H9 (cell line): ENCODE measurements around the gene SMIM14. TPM values are rescaled to one million over a fixed set of nuclear protein-coding genes. Genes with fewer than 3 reads are reported as not detected.

Experiments
- DNase-seq: peaks from one replicate; pipeline ENCODE4 v3.0.0-alpha.2; 2017
- H2AFZ ChIP-seq: one replicate; pipeline ENCODE4 v1.6.1; 2013; ENCODE audit warnings: mild to moderate bottlenecking, low read length, control low read depth, moderate library complexity
- H2AK5ac ChIP-seq: 2 replicates; pipeline ENCODE4 v1.6.1; 2013; ENCODE audit warnings: low read length, control low read depth, mixed read lengths; ENCODE audit not compliant: insufficient read length
- H2BK120ac ChIP-seq: one replicate; pipeline ENCODE4 v1.6.1; 2013; ENCODE audit warnings: low read depth, mild to moderate bottlenecking, low read length, control low read depth, inconsistent platforms; ENCODE audit not compliant: poor library complexity, severe bottlenecking
- H2BK12ac ChIP-seq: 2 replicates; pipeline ENCODE4 v1.6.1; 2013; ENCODE audit warnings: low read length, control low read depth, mixed read lengths, low read depth; ENCODE audit not compliant: insufficient read length
- H2BK15ac ChIP-seq: 2 replicates; pipeline ENCODE4 v1.6.1; 2013; ENCODE audit warnings: low read depth, low read length, control low read depth
- H2BK20ac ChIP-seq: one replicate; pipeline ENCODE4 v1.6.1; 2013; ENCODE audit warnings: low read depth, mild to moderate bottlenecking, low read length, control low read depth, inconsistent platforms; ENCODE audit not compliant: poor library complexity, severe bottlenecking
- H2BK5ac ChIP-seq: 2 replicates; pipeline ENCODE4 v1.6.1; 2013; ENCODE audit warnings: low read length, control low read depth, mixed read lengths; ENCODE audit not compliant: insufficient read length
- H3K14ac ChIP-seq: 2 replicates; pipeline ENCODE4 v1.6.1; 2013; ENCODE audit warnings: low read length, control low read depth; ENCODE audit not compliant: insufficient read depth
- H3K18ac ChIP-seq: 2 replicates; pipeline ENCODE4 v1.6.1; 2013; ENCODE audit warnings: low read depth, mild to moderate bottlenecking, mixed read lengths, low read length, control low read depth; ENCODE audit not compliant: insufficient read length
- H3K23ac ChIP-seq: 2 replicates; pipeline ENCODE4 v1.6.1; 2013; ENCODE audit warnings: low read length, control low read depth, mixed read lengths, low read depth; ENCODE audit not compliant: insufficient read length
- H3K23me2 ChIP-seq: 2 replicates; pipeline ENCODE4 v1.6.1; 2013; ENCODE audit warnings: low read depth, mild to moderate bottlenecking, mixed read lengths, low read length, control low read depth; ENCODE audit not compliant: insufficient read length, poor library complexity, severe bottlenecking
- H3K27ac ChIP-seq: 2 replicates; pipeline ENCODE4 v1.5.1; 2013; ENCODE audit warnings: low read length, control low read depth, mixed read lengths, low read depth; ENCODE audit not compliant: insufficient read length
- H3K27me3 ChIP-seq: 2 replicates; pipeline ENCODE4 v1.6.1; 2013; ENCODE audit warnings: low read length, control low read depth, inconsistent platforms; ENCODE audit not compliant: insufficient read depth
- H3K4ac ChIP-seq: 2 replicates; pipeline ENCODE4 v1.6.1; 2013; ENCODE audit warnings: low read depth, mild to moderate bottlenecking, control low read depth, inconsistent platforms, low read length, moderate library complexity
- H3K4me1 ChIP-seq: 2 replicates; pipeline ENCODE4 v1.6.1; 2013; ENCODE audit warnings: low read length, control low read depth, inconsistent platforms; ENCODE audit not compliant: insufficient read depth
- H3K4me2 ChIP-seq: 2 replicates; pipeline ENCODE4 v1.6.1; 2013; ENCODE audit warnings: low read length, control low read depth, mixed read lengths; ENCODE audit not compliant: insufficient read length, insufficient read depth
- H3K56ac ChIP-seq: 2 replicates; pipeline ENCODE4 v1.6.1; 2013; ENCODE audit warnings: low read depth, mild to moderate bottlenecking, mixed read lengths, low read length, control low read depth; ENCODE audit not compliant: insufficient read length
- H3K79me1 ChIP-seq: 2 replicates; pipeline ENCODE4 v1.6.1; 2013; ENCODE audit warnings: low read depth, mild to moderate bottlenecking, moderate library complexity, low read length, control low read depth, inconsistent platforms; ENCODE audit not compliant: insufficient read depth, poor library complexity, severe bottlenecking
- H3K79me2 ChIP-seq: 2 replicates; pipeline ENCODE4 v1.6.1; 2013; ENCODE audit warnings: low read length, control low read depth, inconsistent platforms; ENCODE audit not compliant: insufficient read depth
- H3K9ac ChIP-seq: 2 replicates; pipeline ENCODE4 v1.6.1; 2013; ENCODE audit warnings: low read length, control low read depth, mixed read lengths; ENCODE audit not compliant: insufficient read length; ENCODE audit errors: extremely low read depth
- H3K9me3 ChIP-seq: one replicate; pipeline ENCODE4 v1.6.1; 2013; ENCODE audit warnings: low read depth, low read length, inconsistent platforms; ENCODE audit not compliant: control insufficient read depth
- H3T11ph ChIP-seq: one replicate; pipeline ENCODE4 v1.6.1; 2013; ENCODE audit warnings: mild to moderate bottlenecking, low read length, control low read depth, inconsistent platforms
- H4K20me1 ChIP-seq: one replicate; pipeline ENCODE4 v1.6.1; 2013; ENCODE audit not compliant: control insufficient read depth, insufficient read length, insufficient read depth
- H4K5ac ChIP-seq: 2 replicates; pipeline ENCODE4 v1.6.1; 2013; ENCODE audit warnings: low read depth, mild to moderate bottlenecking, mixed read lengths, low read length, control low read depth; ENCODE audit not compliant: insufficient read length
- H4K8ac ChIP-seq: replicated peaks from 2 replicates; pipeline ENCODE4 v1.6.1; 2013; ENCODE audit warnings: low read length, control low read depth, mixed read lengths, low read depth; ENCODE audit not compliant: insufficient read length
- H4K91ac ChIP-seq: 2 replicates; pipeline ENCODE4 v1.6.1; 2013; ENCODE audit warnings: low read depth, mild to moderate bottlenecking, moderate library complexity, mixed read lengths, low read length, control low read depth; ENCODE audit not compliant: insufficient read length
- H3K27ac Mint-ChIP-seq, 3 experiments: 2 replicates in 2 of 3; 3 replicates in 1 of 3; pipeline ENCODE4 v1.8.0; 2020 to 2021; ENCODE audit warnings: mixed read lengths in 3 of 3, mild to moderate bottlenecking in 1 of 3, moderate library complexity in 1 of 3
- H3K27me3 Mint-ChIP-seq: 2 replicates; pipeline ENCODE4 v1.8.0; 2021; ENCODE audit warnings: low read depth, mild to moderate bottlenecking, moderate library complexity, mixed read lengths
- H3K36me3 Mint-ChIP-seq, 3 experiments: 2 replicates in 2 of 3; 3 replicates in 1 of 3; pipeline ENCODE4 v1.8.0; 2020 to 2021; ENCODE audit warnings: low read depth in 3 of 3, mixed read lengths in 3 of 3; ENCODE audit not compliant: insufficient read depth in 1 of 3
- H3K4me1 Mint-ChIP-seq, 2 experiments: 2 replicates each; pipeline ENCODE4 v1.8.0; 2020; ENCODE audit warnings: mixed read lengths in 2 of 2
- H3K4me3 Mint-ChIP-seq, 2 experiments: 2 replicates in 1 of 2; 3 replicates in 1 of 2; pipeline ENCODE4 v1.8.0; 2020 to 2021; ENCODE audit warnings: mild to moderate bottlenecking in 2 of 2, mixed read lengths in 2 of 2, moderate library complexity in 1 of 2
- H3K9me3 Mint-ChIP-seq, 2 experiments: 2 replicates in 1 of 2; 3 replicates in 1 of 2; pipeline ENCODE4 v1.8.0; 2020; ENCODE audit warnings: mild to moderate bottlenecking in 2 of 2, mixed read lengths in 2 of 2, moderate library complexity in 1 of 2
- CTCF ChIP-seq: fragments of 200-600 bp; sonication (generic); conservative IDR thresholded peaks from 3 replicates; pipeline ENCODE4 v1.8.0; 2021; ENCODE audit warnings: antibody characterized with exemption, mild to moderate bottlenecking
- WGBS: extraction: QIAGEN DNeasy Blood & Tissue Kit; methylation state at CpG from one replicate; pipeline ENCODE4 v1.1.7; 2013; ENCODE audit warnings: missing lambda C conversion rate, low lambda C conversion rate, mixed read lengths; ENCODE audit not compliant: insufficient read length; ENCODE audit errors: extremely low coverage; 5-methylcytosine and 5-hydroxymethylcytosine counted together
- total RNA-seq: library from RNA; stranded (reverse); gene quantifications from 2 replicates; pipeline ENCODE4 v1.2.1, GENCODE V29; 2021

SMIM14 gene
- total RNA-seq, 1 experiment from 2014 or later, result 19.4 TPM

- Histone ChIP-seq H3K18ac (no peak overlapping the region), H3K23ac (no peak overlapping the region), H3K27ac (no peak overlapping the region), H3K23me2 (no peaks in the 10 kb centered on the region), H2BK20ac (no peak overlapping the region), H3T11ph (no peak overlapping the region), H3K79me2 (no peaks in the 10 kb centered on the region), H3K79me1 (peaks cover 5% of the 10 kb centered on the region), H3K56ac (no peak overlapping the region), H2BK120ac (no peak overlapping the region), H3K4ac (no peak overlapping the region), H2AFZ (no peak overlapping the region), H3K4me2 (no peak overlapping the region), H4K91ac (no peak overlapping the region), H2BK12ac (no peak overlapping the region), H4K20me1 (no peaks in the 10 kb centered on the region), H3K14ac (no peak overlapping the region), H3K27me3 (no peaks in the 10 kb centered on the region), H3K9me3 (no peaks in the 10 kb centered on the region), H3K4me1 (no peaks in the 10 kb centered on the region; the same call in 1 of the 2 replicates), H2AK5ac (no peak overlapping the region), H4K8ac (no peak overlapping the region), H3K9ac (no peak overlapping the region), H2BK5ac (no peak overlapping the region), H4K5ac (no peak overlapping the region), H2BK15ac (no peak overlapping the region)
- TF ChIP-seq CTCF, result no peak
- no peak overlapping the region for H3K4me3 Mint-ChIP-seq
- DNase-seq, result no peak
- peaks cover 11 to 13% of the 10 kb centered on the region in 2 experiments for H3K4me1 Mint-ChIP-seq
- WGBS, result no CpG with 5 or more reads among the region's 1 CpG
- peak overlapping the region in 2 of 3 experiments; percentile 15 to 60; a peak in 3 of 7 replicates for H3K27ac Mint-ChIP-seq
- H3K27me3 Mint-ChIP-seq, result no peaks in the 10 kb centered on the region
- H3K9me3 Mint-ChIP-seq, result no peaks in the 10 kb centered on the region
- peaks cover 2 to 14% (median 7%) of the 10 kb centered on the region in 3 experiments; a peak in 3 of 7 replicates for H3K36me3 Mint-ChIP-seq
These were observed 11.8 kb downstream of the SMIM14 start for GRCh38 chr4:39626913-39627312.
